Smooth muscle cell of the brain vasculature (primary cell): ENCODE results near the gene NPHP4.

ENCODE experiments used
- DNase-seq: peaks from one replicate; pipeline ENCODE4 v3.0.0-alpha.2; 2012; ENCODE audit warnings: low read depth, low spot score

The NPHP4 gene

GRCh38 chr1:5990913-5991312 lies 1.3 kb downstream of the NPHP4 start:
- no peak for DNase-seq

DNA sequence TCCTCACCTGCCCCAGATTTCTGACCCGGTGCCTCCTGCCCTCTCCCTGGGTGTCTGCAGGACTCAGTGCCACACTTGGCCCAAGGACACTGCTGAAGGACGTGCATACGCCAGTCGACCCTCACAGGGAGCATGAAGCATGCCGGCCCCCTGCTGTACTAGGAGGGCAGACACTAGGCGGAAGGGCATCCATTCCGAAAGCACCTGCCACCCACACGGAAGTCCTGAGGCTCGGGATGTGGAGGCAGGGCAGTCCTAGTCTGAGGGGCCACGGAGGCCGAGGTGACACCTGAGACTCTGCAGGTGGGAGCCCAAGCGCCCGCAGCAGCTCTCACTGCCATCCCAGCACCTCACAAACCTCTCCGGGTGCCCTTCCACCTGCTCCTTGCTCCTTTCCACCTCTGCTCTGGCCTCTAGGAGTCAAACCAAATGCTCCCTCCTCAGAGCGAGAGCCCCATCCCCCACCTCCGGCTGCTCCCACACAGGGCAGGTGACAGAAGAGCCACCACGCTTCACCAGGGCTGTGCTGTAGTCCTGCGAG lies 2.4 kb downstream of the NPHP4 start:
- DNase-seq, result no peak

GRCh38 chr1:5989286-5989605 lies 3.0 kb downstream of the NPHP4 start:
- DNase-seq, result no peak

DNA sequence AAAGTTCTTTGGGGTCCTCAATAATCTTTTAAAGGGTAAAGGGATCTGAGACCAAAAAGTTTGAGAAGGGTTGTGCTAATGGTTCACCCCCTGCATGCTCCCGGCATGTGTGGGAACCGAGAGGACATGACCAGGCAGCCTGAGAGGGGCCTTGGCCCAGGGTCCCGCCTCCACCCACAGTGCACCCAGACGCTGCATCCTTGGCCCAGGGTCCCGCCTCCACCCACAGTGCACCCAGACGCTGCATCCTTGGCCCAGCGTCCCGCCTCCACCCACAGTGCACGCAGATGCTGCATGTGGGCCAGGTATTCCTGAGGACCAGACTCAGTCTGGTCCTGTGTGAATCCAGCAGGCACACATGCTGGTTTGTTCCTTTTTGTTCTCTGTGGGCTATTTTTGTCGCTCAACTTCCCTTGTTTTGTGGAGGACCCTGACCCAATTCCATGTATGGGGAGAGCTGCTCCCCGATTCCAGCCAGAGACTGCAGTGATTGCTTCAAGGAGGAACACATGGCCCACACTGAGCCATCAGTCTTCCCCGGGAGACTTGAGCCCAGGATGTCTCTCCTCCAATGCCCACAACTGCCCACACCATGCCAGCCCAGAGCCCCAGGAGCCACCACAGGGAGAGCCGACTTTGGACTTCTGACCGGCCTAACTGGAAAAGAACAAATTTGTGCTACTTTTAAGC lies 3.5 kb downstream of the NPHP4 start:
- DNase-seq, result no peak

DNA sequence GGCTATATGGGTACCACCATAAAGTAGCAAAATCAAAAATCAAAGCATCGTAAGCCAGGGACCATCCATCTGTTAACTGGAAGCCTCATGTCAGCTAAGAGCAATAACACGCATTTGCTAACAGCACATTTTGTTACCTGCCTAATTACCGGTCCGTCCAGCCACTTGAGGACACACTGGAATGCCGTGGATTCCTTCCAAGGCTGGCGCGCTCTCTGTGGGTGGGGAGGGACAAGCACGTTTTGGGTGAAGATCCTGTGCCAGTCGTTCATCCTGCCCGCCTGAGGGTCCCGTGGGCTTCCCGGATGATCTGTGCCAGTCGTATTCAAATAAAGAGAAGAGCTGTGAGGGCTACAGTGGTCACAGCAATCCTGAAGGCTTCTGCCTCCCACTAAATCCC lies 6.2 kb downstream of the NPHP4 start:
- DNase-seq, result no peak

DNA sequence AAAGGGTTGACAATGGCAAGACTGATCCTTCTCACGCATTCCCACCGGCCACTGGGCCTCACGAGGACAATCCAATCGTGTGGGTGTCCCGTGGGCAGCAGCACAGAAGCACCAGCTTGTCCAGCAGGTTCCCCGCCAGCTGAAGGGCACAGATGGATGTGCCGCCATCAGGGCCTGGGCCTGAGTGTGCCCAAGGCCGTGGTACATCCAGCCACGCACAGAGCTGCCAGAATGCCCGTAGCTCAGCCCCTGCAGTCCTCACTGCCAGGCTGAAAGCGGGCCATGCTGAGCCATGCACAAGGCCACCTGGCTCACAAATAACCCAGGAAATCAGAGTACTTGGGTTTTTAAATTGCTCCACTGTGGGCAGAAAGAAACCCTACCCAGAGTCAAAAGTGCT lies 7.0 kb downstream of the NPHP4 start:
- no peak for DNase-seq

DNA sequence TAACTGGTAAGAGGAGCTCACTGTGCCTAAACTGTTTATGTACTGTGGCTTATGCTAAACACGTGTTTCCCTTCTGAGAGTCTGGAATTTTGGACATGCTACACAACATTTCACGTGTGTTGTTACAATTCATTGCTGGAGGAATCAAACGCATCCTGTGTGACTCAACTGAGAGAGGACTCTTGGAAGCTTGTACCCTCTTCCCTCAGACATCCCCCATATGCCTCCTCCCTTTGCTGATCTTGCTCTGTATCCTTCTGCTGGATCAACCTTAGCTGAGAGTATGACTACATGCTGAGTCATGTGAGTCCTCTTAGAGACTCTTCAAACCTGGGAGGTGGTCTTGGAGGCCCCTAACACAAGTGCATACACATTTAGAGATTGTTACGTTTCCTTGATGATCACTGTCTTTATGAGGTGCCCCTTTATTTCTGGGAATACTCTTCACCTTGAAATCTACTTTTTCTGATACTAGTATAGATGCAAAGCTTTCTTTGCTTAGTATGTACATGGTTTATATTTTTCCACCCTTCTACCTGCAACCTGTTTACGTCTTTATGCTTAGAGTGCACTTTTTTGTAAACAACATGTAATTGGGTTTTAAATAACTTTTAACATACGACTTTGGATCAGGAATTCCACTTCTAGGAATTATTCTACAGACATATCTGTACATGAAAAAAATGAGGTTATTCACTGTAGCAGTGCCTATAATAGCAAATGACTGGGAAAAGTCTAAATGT lies 8.7 kb downstream of the NPHP4 start:
- no peak for DNase-seq

DNA sequence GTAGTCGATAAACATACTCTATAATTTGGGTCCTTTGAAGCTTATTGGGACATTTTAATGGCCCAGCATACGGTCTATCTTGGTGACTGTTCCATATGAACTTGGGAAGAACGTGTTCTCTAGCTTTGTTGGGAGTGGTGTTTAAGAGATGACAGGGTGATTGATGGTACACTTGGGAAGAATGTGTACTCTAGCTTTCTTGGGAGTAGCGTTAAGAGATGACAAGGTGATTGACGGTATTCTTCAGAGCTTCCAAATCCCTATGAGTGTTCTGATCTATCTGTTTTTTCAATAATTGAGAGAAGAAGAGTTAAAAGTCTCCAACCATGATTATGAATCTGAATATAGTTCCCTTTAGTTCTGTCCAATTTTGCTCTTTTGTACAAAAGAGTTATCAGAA lies 9.4 kb downstream of the NPHP4 start:
- no peak for DNase-seq

DNA sequence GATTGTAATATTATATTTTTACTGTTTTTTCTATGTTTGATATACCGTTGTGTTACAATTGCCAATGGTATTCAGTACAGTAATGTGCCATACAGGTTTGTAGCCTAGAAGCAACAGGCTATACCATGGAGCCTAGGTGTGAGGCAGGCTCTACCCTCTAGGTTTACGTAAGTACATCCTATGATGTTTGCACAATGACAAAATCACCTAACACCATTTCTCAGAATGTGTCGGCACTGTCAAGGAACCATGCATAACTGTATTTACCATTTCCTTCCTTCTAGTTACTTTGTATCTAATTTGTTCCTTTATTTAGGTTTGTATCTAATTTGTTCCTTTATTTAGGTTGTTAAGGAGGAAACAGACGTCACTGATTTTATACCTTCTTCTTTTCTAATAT lies 9.9 kb downstream of the NPHP4 start:
- DNase-seq, result no peak

DNA sequence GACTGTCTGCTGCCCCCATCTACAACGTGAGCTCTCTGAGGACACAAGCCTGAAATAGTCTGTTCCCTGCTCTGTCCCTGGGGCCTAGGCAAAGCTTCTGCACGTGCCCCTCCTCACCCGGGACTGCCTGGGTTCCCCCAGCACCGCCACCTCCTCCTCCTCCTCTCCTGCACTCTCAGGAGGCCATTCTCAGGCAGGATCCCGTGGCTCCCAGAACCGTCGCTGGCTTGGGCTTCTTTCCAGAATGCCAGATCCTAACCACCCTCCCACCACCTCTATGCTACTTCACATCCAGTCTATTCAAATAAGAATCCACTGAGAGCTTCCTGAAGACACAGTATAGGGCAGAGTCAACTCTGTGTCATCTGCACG lies 11.2 kb downstream of the NPHP4 start:
- no peak for DNase-seq

- DNase-seq, result no peak
Observed at GRCh38 chr1:5980314-5981008, 11.8 kb downstream of the NPHP4 start.

DNA sequence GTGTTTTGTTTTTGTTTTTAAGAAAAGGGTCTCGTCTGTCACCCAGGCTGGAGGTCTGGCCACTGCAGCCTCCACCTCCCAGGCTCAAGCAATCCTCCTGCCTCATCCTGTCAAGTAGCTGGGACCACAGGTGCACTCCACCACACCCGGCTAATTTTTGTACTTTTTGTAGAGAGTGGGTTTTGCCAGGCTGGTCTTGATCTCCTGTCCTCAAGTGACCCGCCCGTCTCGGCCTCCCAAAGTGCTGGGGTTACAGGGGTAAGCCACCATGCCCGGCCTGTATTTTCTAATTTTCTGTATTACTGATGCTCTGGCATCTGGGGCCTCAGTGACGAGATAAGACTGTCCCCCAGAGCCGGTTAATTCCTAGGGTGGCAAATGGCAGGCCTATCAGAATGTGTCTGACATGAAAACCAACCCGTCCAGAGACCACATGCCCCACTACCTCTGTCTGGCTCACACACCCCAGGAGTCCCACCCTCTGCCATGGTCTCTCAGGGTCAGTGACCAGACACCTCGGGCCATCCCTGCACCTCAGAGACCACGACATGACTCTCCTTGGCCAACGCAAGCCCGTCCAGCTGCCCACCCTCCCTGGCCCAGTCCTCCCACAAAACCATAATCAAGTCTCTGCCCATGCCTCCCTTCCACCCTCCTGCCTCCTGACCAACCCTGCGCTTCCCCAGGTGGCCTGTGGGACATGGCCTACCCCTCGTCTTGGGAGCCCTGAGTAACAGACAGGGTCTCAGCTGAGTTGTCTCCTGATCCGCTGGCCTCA lies 12.5 kb downstream of the NPHP4 start:
- DNase-seq, result no peak

DNA sequence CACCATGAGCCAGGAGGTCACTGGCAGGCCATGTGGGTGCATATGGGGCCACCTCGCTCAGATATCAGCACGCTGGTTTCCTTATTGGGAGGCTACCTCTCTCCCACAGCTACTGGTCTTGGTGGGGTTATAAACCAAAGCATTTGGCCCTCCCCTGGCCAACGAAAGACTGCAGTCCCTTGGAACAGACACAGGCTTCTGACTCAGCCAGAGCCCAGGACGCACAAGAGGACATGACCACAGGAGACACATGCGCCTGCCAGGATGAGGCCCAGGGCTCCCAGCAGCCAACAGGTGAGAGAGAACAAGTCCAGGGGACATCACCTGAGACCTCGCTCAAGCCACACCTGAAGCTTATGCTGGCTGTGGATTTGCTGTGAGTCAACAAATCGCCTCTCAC lies 13.8 kb downstream of the NPHP4 start:
- no peak for DNase-seq

DNA sequence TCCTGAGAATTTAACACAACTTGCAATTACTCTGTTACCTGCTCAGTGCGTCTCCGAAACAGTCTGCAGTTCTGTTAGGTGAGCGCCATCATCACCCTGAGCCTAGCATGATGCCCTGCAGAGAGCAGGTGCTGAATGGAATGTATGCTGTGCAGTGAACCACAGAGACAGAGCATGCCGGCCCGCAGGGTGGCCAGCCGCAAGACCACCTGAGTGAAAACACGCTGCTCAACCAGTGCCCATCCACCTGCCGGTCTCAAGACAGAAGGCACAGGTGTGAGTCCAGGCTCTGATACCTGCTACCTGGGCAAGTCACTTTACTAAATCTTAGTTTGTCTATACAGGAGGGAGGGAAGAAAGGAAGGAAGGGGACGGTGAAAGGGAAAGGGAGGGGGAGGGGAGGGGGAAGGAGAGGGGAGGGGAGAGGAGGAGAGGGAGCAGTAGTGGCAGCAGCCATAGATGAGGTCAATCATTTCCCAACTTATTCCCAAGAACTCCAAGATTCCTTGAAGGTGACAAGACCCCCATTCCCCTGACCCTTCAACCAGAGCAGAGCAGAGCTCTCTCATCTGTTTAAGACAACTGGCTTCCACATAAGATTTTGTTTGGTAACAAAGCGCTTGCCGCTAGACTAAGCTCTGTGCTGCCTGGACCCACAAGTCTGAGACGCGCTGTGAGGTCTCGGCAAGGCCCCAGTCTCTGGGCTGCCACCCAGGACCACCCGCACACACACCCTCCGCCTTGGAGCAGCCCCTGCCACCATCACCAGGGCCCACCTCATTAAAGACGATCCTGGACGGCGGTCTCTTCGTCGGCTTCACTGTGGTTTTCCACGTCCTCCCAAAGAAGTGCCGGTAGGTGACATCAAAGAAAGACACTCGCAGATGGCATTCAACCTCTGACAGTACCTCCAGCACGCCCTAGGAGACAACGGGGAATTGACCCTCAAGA lies 14.5 kb downstream of the NPHP4 start:
- DNase-seq, result no peak

DNA sequence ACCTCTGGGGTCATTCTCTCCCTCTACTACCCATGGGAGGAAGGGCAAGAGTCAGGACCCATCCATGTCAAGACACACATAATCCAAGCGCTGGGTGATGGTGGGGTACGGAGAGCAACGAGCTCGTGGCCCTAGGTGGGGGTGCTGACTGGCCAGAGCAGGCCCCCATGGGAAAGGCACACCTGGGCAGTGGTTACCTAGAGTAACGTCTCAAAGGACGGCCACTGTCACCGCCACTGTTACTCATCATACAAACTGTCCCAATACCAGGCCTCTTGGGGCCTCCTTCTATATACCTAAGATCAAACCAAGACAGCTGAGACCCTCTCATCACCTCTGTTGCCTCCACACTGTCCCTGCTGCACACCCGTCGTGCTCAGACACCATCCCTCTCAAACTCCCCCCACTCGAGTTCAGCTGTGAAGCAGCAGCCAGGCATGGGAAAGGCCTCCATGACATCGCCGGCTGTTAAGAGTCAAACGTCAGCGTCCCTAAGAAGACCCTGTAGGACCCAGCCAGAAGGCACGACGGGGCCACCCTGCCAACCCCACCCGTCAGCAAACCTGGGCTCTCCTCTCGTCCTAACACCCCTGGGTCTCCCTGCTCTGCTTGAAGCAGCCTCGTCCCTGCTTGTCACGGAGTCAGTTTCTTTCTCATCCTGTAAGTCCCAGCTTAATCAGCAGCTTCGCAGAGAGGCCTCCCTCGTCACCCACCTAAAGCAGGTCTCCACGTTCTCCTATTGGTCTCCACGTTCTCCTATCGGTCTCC lies 15.3 kb downstream of the NPHP4 start:
- no peak for DNase-seq

DNA sequence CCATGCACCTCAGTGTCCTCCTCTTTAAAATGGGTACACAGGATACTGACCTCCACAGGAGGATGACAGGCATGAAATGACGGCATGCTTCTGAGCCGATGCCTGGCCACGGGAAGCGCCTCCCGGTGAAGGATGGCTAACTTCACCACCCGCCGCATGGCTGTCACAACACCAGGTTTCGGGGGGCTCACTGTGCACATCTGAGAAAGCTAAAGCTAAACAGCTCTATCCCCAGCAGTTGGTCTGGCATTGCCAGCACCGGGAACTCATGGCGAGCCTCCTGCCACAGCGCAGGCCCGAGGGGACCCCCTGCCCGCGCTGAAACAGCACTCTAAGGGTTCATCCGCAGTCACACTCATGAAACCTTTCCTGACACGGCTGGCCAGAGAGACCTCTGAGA lies 16.0 kb downstream of the NPHP4 start:
- DNase-seq, result no peak

DNA sequence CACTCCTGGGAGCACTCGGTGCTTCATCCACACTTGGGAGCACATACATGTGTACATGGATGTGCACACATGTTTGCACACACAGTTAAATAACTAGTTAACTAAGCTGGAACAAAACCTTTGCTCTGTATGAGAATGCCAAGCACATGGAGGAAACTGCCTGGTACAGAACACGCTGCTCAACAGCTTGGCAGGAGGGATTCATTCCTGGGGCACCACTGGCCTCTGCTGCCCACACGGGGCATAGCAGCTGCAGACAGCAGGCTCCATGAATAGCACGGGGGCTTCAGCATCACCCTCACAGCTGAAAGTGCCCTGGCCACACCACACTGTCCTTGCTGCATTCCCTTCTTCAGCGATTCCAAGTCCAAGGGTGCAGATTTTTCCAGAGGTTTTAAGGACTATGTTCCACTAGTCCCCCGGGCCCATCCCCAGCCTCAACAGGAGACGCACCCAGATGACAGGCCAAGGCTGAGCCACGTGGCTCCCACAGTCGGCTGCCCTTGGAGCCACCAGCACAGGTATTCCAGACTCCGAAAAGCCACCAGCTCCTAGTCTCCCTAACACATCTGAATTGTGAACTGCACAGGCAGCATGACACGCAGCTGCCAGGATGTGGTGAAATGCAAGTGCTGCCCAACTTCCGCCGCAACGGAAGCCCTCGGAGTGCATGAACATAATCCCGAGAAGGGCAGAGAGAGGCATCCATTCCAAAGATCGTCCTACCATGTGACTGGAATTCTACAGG lies 16.9 kb downstream of the NPHP4 start:
- peak; percentile 28 for DNase-seq

DNA sequence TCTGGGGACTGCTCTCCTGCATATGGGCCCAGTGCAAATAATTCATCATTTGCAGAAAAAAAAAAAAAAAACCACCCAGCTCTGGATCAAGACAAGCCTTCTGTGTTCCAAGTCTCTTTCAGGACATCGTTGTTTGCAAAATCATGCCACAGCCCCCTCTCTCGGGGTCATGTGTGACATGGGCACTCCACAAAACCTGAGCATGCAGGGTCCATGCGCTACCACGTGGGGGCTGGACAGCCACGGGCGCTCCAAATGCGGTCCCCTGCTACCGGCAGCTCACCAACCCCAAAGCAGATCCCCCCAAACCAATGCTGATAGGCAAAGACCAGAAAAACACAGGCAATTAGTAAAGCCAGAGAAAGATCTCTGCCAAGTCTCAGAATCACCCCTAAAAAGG lies 17.6 kb downstream of the NPHP4 start:
- DNase-seq, result no peak

GRCh38 chr1:5973771-5974170 lies 18.5 kb downstream of the NPHP4 start:
- DNase-seq, result no peak

DNA sequence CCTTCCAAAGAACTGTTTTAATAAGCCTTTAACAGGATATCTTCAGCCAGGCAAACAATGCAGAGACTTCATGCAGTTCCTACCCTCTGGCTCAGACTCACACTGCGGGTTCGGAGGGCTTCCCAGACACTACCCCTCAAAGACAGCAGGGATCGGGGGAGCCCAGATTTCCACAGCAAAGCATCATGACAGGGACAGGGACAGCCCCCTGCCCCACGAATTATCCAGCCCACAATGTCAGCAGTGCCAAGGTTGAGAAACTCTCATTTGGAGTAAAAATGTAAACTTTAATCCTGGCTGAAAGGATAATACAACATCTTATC lies 20.1 kb downstream of the NPHP4 start:
- no peak for DNase-seq
